NCI-H2196 treated with DMSO at 0.1 percent for 48 hours (cell line): ENCODE results near the gene TCF15.
"Not testable (repeated sequence)": the region's sequence is repeated elsewhere in the genome, so short reads cannot be mapped to it uniquely, and the experiment has no call there.

Source experiments
- DNase-seq: peaks from one replicate; lab custom pipeline; 2025; ENCODE audit not compliant: unreplicated experiment; lab: John Stamatoyannopoulos, UW

Gene TCF15

GRCh38 chr20:642398-643174 lies 32.5 kb upstream of the TCF15 start:
- DNase-seq, result no peak

DNA sequence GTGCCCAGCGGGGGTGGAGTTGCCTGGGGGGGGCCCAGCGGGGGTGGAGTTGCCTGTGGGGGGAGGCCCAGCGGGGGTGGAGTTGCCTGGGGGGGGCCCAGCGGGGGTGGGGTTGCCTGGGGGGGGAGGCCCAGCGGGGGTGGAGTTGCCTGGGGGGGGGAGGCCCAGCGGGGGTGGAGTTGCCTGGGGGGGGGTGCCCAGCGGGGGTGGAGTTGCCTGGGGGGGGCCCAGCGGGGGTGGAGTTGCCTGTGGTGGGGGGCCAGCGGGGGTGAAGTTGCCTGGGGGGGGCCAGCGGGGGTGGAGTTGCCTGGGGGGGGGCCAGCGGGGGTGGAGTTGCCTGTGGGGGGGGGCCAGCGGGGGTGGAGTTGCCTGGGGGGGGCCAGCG lies 31.9 kb upstream of the TCF15 start:
- DNase-seq, result not testable (repeated sequence)

- no peak for DNase-seq
Observed at GRCh38 chr20:641516-641875, 31.4 kb upstream of the TCF15 start.

DNA sequence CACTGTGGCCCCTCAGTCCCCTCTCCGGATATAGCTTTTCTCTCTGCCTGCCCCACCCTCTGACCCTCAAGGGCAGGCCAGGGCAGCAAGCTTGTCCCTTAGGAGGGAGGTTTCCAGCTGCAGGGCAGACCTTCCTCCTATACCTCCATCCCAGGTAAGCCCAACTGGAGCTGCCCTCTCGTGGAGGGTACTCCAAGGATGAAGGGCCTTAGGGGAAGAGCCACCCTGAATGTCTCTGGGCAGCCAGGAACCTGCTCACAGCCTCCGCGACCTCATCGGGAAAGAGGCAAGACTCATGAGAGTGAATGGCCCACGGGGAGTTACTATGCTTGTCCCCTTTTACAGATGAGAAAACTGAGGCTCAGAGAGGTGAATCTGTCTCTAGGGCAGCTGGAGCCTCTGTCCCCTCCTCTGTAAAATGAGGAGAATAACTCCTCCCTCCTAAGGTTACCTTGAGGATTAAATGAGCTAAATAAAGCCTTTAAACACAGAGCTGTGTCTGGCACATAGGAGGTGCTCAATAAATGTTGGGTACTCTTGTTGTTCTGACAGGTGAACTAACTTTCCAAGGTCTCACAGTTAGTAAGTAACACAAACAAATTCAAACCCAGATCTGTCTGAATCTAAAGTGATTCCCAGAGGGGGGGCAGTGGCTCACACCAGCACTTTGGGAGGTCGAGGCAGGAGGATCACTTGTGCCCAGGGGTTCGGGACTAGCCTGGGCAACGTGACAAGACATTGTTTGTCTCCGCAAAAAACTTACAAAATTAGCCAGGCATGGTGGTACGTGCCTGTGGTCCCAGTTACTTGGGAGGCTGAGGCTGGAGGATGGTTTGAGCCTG lies 30.8 kb upstream of the TCF15 start:
- no peak for DNase-seq

DNA sequence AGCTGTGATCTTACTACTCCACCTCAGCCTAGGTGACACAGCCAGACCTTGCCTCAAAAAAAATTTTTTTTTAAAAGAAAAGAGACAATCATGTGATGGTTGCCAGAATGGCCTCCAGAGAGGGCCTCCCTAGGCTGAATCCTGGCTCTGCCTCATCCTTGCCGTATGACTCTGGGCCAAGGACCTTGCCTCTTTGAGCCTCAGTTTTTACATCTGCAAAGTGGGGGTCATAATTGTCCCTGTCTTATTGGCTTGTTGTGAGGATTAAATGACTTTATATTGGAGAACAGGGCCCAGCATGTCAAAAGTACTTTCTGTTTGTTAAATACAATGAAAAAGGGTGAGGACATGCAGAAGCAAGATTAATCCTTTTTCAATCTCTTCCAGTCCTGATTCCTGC lies 28.5 kb upstream of the TCF15 start:
- DNase-seq, result no peak

DNA sequence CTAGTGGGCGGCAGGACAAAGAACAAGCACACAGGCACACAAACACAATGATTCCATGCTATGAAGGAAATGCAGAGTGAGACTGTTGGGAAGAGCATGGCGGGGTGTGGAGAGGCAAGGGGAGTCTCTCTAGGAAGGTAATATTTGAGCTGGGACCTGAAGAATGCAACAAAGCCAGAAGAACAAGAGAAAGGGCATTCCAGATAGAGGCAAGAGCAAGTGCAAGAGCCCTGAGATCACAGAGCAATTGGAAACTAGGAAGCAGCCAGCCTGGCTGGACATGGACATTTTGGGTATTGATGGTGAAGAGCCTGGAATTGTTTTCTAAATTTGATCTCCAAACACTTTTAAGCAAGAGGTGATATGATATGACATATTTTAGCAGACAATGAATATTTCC lies 27.4 kb upstream of the TCF15 start:
- DNase-seq, result no peak

DNA sequence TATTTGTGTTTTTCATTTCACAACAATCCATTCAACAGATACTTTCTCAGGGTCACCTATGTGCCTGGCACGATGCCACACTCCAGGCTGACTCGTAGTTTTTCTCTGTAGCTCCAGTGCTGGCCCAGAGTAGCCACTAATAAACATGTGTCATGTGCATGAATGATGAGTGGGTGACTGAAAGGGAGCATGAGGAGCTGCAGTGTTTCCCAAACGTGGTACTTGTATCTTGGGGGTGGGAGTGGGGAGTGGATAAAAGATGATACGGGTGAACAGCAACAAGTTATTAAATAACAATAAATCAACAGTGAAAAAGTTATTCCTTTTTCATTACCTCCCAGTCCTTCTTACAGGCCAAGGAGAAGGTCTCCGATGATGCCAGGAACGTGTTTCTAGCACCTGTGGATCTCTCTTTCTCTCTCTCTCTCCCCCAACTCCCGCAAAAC lies 25.8 kb upstream of the TCF15 start:
- DNase-seq, result no peak

- DNase-seq, result no peak
Observed at GRCh38 chr20:635028-635892, 25.2 kb upstream of the TCF15 start.

- DNase-seq, result no peak
Observed at GRCh38 chr20:634148-634925, 24.2 kb upstream of the TCF15 start.

GRCh38 chr20:631101-631500 lies 21.0 kb upstream of the TCF15 start:
- DNase-seq, result no peak

DNA sequence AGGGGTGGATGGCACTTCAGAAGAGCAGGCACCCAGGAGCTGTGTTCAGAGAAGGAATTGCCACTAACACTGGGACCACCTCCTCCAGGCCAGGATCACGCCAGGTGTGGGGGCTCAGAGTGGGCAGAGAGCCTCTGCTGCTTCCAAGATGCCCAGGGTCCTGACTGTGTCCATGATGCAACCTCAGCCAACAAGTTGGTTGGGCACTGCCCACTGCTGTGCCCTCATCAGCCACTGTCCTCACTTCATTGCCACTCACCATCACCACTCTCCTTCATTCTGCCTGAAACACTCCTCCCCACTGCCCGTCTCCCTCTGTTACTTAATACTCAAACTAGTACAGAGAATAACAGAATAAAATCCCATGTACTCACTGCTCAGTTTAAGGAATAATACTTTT lies 16.5 kb upstream of the TCF15 start:
- DNase-seq, result no peak

DNA sequence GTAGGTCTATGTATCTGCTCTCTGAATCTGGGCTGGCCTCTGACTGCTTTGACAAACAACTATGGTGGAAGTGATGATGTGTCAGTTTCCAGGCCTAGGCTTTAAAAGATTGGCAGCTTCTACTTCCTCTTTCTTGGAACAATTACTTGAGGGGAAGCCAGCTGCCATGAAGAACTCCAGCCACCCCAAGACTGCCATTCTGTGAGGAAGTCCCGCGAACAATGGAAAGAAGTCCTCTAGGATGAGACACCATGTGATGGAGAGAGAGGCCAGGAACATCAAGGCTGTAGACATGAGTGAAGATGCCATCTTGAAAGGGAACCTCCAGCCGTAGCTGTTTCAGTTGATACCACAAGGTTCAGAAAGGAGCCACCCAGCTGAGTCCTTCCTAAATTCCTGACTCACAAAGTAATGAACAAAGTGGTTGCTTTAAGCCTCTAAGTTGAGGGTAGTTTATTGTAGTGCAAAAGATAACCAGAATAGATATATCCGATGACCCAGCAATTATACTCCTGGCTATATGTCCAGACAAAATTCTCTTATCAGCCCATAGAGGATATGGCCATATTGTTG lies 15.3 kb upstream of the TCF15 start:
- DNase-seq, result no peak

DNA sequence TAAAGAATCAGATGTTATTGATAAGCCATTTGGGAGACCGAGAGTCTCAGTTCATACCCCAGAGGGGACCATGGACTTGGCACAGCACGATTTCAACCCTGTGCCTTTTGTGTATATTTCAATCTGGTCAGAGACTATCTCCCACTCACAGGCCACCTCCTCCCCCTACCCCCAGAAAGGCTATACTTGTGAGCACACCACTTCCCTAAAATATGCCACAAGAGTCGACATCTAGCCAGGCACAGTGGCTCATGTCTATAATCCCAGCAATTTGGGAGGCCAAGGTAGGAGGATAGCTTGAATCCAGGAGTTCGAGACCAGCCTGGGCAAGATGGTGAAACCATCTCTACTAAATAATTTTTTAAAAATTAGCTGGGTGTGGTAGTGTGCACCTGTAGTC lies 13.6 kb upstream of the TCF15 start:
- no peak for DNase-seq

DNA sequence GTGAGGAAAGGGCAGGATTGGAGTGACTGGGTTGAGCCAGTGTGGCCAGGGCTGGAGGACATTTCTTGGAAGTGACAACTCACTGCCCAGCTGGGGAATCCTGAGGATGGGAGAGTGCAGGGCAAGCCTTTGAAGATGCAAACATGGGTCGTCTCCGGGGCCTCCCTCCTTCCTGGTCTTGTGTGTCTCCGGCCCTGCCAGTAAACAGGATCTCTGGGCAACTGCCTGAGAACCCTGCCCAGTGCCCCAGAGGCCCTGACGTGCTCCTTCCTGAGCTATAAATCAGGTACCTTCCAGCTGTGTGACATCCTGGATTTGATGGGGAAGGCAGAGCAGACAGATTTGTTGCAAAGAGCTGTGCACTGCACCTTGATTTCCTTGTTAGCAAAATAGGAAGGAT lies 12.9 kb upstream of the TCF15 start:
- DNase-seq, result no peak

- DNase-seq, result no peak
Observed at GRCh38 chr20:622161-622560, 12.1 kb upstream of the TCF15 start.

GRCh38 chr20:621125-621756 lies 11.1 kb upstream of the TCF15 start:
- DNase-seq, result no peak

GRCh38 chr20:620246-620645 lies 10.1 kb upstream of the TCF15 start:
- no peak for DNase-seq

GRCh38 chr20:618980-619379 lies 8.9 kb upstream of the TCF15 start:
- DNase-seq, result no peak

DNA sequence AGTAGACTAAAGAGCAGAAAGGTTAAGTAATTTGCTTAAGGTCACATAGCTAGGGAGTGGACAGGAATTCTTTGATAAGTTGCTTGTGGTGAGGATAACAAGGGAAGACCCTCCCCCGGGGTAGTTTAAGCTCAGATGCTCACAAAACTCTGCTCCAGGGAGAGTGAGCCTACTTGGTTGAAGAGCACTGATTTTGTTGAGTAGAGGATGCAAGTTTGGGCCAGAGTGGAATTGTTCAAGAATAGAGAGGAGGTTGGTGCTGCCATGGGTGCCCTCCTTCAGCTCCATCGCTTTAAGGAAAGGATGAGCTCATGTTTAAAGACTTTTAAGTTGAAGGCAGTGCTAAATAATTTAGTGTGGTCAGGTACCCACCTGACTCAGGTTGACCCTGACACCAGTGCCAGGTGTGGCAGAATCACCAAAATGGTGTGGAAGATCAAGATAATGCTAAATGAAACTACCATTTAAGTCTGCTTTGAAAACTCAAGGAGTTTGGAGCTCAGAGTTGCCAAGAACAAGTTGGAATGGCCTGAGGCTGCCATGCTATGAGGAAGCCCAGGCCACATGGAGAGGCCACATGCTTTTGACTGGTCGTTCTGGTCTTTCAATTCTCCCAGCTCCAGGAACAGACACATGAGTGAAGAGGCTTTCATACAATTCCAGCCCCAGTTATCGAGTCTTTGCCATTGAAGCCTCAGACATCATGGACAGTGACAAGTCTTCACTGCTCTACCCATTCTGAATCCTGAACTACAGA lies 8.0 kb upstream of the TCF15 start:
- DNase-seq, result no peak
